Measurements from ENCODE around the gene CASK. TPM values are rescaled to one million over a fixed set of nuclear protein-coding genes. Genes with fewer than 3 reads are reported as not detected.

CASK gene
- total and polyA plus RNA-seq, 4 donors: 10.6 to 51.1 (median 26.0) TPM

GRCh38 chrX:41548411-41548810 lies 374.9 kb downstream of the CASK start:
- intact Hi-C loops (cut with DNase I): loop anchor here in 1 of 2 donors (10.0 kb wide), 1 partner anchor 94 kb away; no protein-coding TSS in a partner anchor
- WGBS, 2 donors: 69 to 70% methylated on average over 4 of the region's 4 CpGs

GRCh38 chrX:41543668-41544067 lies 379.7 kb downstream of the CASK start:
- 83 to 99% methylated on average over 4 of the region's 4 CpGs for WGBS, 2 donors
- intact Hi-C loops (cut with DNase I): loop anchor here in 1 of 2 donors (10.0 kb wide), 1 partner anchor 89 kb away; no protein-coding TSS in a partner anchor
- H3K9me3 ChIP-seq (ENCODE audit: control insufficient read depth, low read length): no peaks in the 10 kb centered on the region
- no peak overlapping the region for H3K27ac ChIP-seq (ENCODE audit: low read depth in 1 of 2, low read length in 2 of 2)
- no peaks in the 10 kb centered on the region for H3K27me3 ChIP-seq (ENCODE audit: control insufficient read depth in 1 of 2, insufficient read depth in 2 of 2, low read length in 1 of 2)
- no peaks in the 10 kb centered on the region for H3K36me3 ChIP-seq (ENCODE audit: control insufficient read depth in 1 of 2, insufficient read depth in 2 of 2, low read length in 1 of 2)
- H3K4me3 ChIP-seq (ENCODE audit: low read length in 2 of 2): no peak overlapping the region
- ATAC-seq (ENCODE audit: low FRiP score) (no peak), DNase-seq (no peak)
- H3K4me1 ChIP-seq (ENCODE audit: control insufficient read depth in 1 of 2, insufficient read depth in 2 of 2, low read length in 2 of 2): no peaks in the 10 kb centered on the region

More at GRCh38 chrX:41548411-41548810, 374.9 kb downstream of the CASK start:
- no peak for ATAC-seq (ENCODE audit: low FRiP score)
- H3K36me3 ChIP-seq (ENCODE audit: control insufficient read depth in 1 of 2, insufficient read depth in 2 of 2, low read length in 1 of 2): no peaks in the 10 kb centered on the region
- no peaks in the 10 kb centered on the region for H3K9me3 ChIP-seq (ENCODE audit: control insufficient read depth, low read length)
- no peaks in the 10 kb centered on the region for H3K27me3 ChIP-seq (ENCODE audit: control insufficient read depth in 1 of 2, insufficient read depth in 2 of 2, low read length in 1 of 2)
- DNase-seq: no peak
- no peak overlapping the region for H3K4me3 ChIP-seq (ENCODE audit: low read length in 2 of 2)
- H3K4me1 ChIP-seq (ENCODE audit: control insufficient read depth in 1 of 2, insufficient read depth in 2 of 2, low read length in 2 of 2): no peaks in the 10 kb centered on the region
- H3K27ac ChIP-seq (ENCODE audit: low read depth in 1 of 2, low read length in 2 of 2): no peak overlapping the region

- H3K4me1 ChIP-seq (ENCODE audit: control insufficient read depth in 1 of 2, insufficient read depth in 2 of 2, low read length in 2 of 2): no peaks in the 10 kb centered on the region
- intact Hi-C loops (cut with DNase I): loop anchor here in 1 of 2 donors (10.0 kb wide), 1 partner anchor 88 kb away; no protein-coding TSS in a partner anchor
- no peak for DNase-seq
- no peaks in the 10 kb centered on the region for H3K36me3 ChIP-seq (ENCODE audit: control insufficient read depth in 1 of 2, insufficient read depth in 2 of 2, low read length in 1 of 2)
- no peak for ATAC-seq (ENCODE audit: low FRiP score)
- no peak overlapping the region for H3K4me3 ChIP-seq (ENCODE audit: low read length in 2 of 2)
- WGBS, 2 donors: 76 to 88% methylated on average over 1 of the region's 1 CpG
- no peaks in the 10 kb centered on the region for H3K9me3 ChIP-seq (ENCODE audit: control insufficient read depth, low read length)
- H3K27ac ChIP-seq (ENCODE audit: low read depth in 1 of 2, low read length in 2 of 2): no peak overlapping the region
- no peaks in the 10 kb centered on the region for H3K27me3 ChIP-seq (ENCODE audit: control insufficient read depth in 1 of 2, insufficient read depth in 2 of 2, low read length in 1 of 2)
These were observed 380.3 kb downstream of the CASK start for GRCh38 chrX:41543025-41543424.

- no peak overlapping the region for H3K4me3 ChIP-seq (ENCODE audit: low read length in 2 of 2)
- H3K36me3 ChIP-seq (ENCODE audit: control insufficient read depth in 1 of 2, insufficient read depth in 2 of 2, low read length in 1 of 2): no peaks in the 10 kb centered on the region
- H3K4me1 ChIP-seq (ENCODE audit: control insufficient read depth in 1 of 2, insufficient read depth in 2 of 2, low read length in 2 of 2): no peaks in the 10 kb centered on the region
- H3K9me3 ChIP-seq (ENCODE audit: control insufficient read depth, low read length): no peaks in the 10 kb centered on the region
- H3K27me3 ChIP-seq (ENCODE audit: control insufficient read depth in 1 of 2, insufficient read depth in 2 of 2, low read length in 1 of 2): no peaks in the 10 kb centered on the region
- intact Hi-C loops (cut with DNase I): loop anchor here in 1 of 2 donors (10.0 kb wide), 1 partner anchor 88 kb away; no protein-coding TSS in a partner anchor
- DNase-seq (no peak), ATAC-seq (ENCODE audit: low FRiP score) (no peak)
- no peak overlapping the region for H3K27ac ChIP-seq (ENCODE audit: low read depth in 1 of 2, low read length in 2 of 2)
- WGBS, 2 donors: 15 to 25% methylated on average over 1 of the region's 1 CpG
These were observed 380.8 kb downstream of the CASK start for GRCh38 chrX:41542536-41542935.

- no peak for ATAC-seq (ENCODE audit: low FRiP score)
- intact Hi-C loops (cut with DNase I): loop anchor here in 1 of 2 donors (10.0 kb wide), 1 partner anchor 87 kb away; no protein-coding TSS in a partner anchor
These were observed 381.2 kb downstream of the CASK start for GRCh38 chrX:41542135-41542534.

DNA sequence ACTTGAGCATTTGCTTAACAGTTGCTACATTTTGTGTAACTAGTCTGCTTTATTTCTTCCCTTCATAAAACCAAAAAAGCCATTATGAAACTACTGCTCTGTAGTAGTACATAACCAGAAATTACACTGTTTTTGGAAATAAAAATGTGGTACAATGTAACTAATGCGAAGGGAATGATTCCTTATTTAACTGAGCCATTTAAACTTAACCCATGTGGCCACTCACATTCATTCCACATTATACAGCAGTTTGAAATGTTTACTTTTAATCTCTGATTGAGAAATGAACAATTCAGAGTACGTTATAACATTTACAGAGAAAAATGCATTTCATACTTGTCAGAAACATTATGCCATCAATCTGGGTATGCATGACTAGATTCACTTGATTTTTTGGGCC lies 382.0 kb downstream of the CASK start:
- Histone ChIP-seq H3K9me3 (ENCODE audit: control insufficient read depth, low read length) (no peaks in the 10 kb centered on the region), H3K36me3 (ENCODE audit: control insufficient read depth in 1 of 2, insufficient read depth in 2 of 2, low read length in 1 of 2) (no peaks in the 10 kb centered on the region), H3K4me3 (ENCODE audit: low read length in 2 of 2) (no peak overlapping the region), H3K4me1 (ENCODE audit: control insufficient read depth in 1 of 2, insufficient read depth in 2 of 2, low read length in 2 of 2) (no peaks in the 10 kb centered on the region), H3K27ac (ENCODE audit: low read depth in 1 of 2, low read length in 2 of 2) (no peak overlapping the region), H3K27me3 (ENCODE audit: control insufficient read depth in 1 of 2, insufficient read depth in 2 of 2, low read length in 1 of 2) (no peaks in the 10 kb centered on the region)
- intact Hi-C loops (cut with DNase I): loop anchor here in 1 of 2 donors (10.0 kb wide), 1 partner anchor 87 kb away; no protein-coding TSS in a partner anchor
- DNase-seq: no peak
- ATAC-seq (ENCODE audit: low FRiP score): no peak
- 24 to 25% methylated on average over 2 of the region's 2 CpGs for WGBS, 2 donors

More at GRCh38 chrX:41542135-41542534, 381.2 kb downstream of the CASK start:
- WGBS, 2 donors: 51 to 55% methylated on average over 4 of the region's 4 CpGs
- no peak for DNase-seq
- no peak overlapping the region for H3K27ac ChIP-seq (ENCODE audit: low read depth in 1 of 2, low read length in 2 of 2)
- H3K4me3 ChIP-seq (ENCODE audit: low read length in 2 of 2): no peak overlapping the region
- no peaks in the 10 kb centered on the region for H3K27me3 ChIP-seq (ENCODE audit: control insufficient read depth in 1 of 2, insufficient read depth in 2 of 2, low read length in 1 of 2)
- H3K4me1 ChIP-seq (ENCODE audit: control insufficient read depth in 1 of 2, insufficient read depth in 2 of 2, low read length in 2 of 2): no peaks in the 10 kb centered on the region
- no peaks in the 10 kb centered on the region for H3K9me3 ChIP-seq (ENCODE audit: control insufficient read depth, low read length)
- no peaks in the 10 kb centered on the region for H3K36me3 ChIP-seq (ENCODE audit: control insufficient read depth in 1 of 2, insufficient read depth in 2 of 2, low read length in 1 of 2)

GRCh38 chrX:41538707-41539106 lies 384.6 kb downstream of the CASK start:
- Histone ChIP-seq H3K4me1 (ENCODE audit: control insufficient read depth in 1 of 2, insufficient read depth in 2 of 2, low read length in 2 of 2) (no peaks in the 10 kb centered on the region), H3K4me3 (ENCODE audit: low read length in 2 of 2) (no peak overlapping the region), H3K27ac (ENCODE audit: low read depth in 1 of 2, low read length in 2 of 2) (no peak overlapping the region), H3K36me3 (ENCODE audit: control insufficient read depth in 1 of 2, insufficient read depth in 2 of 2, low read length in 1 of 2) (no peaks in the 10 kb centered on the region), H3K27me3 (ENCODE audit: control insufficient read depth in 1 of 2, insufficient read depth in 2 of 2, low read length in 1 of 2) (no peaks in the 10 kb centered on the region), H3K9me3 (ENCODE audit: control insufficient read depth, low read length) (no peaks in the 10 kb centered on the region)
- WGBS, 2 donors: 77 to 88% methylated on average over 4 of the region's 4 CpGs
- ATAC-seq (ENCODE audit: low FRiP score) (no peak), DNase-seq (no peak)
- intact Hi-C loops (cut with DNase I): no loop called here

DNA sequence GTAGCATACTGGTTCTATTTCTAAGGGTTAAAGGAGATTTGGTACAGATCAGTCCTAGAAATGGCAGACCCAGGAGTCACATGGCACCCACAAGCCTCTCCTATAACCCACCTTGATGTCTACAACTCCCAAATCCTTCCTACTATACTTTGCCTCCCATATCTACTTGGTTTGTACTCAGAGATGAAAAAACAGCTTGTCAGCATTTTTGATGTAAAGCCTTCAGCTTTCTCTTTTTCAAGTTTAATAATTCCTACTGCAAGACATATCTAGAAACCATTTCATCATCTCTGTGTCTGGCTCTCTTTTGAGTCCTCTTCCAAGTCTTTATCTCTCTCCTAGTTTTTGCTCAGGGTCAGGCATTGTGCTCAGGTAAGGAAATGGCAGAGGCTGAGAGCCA lies 393.3 kb downstream of the CASK start:
- ATAC-seq (ENCODE audit: low FRiP score): no peak

GRCh38 chrX:41529221-41529620 lies 394.1 kb downstream of the CASK start:
- intact Hi-C loops (cut with DNase I): no loop called here
- H3K27me3 ChIP-seq (ENCODE audit: control insufficient read depth in 1 of 2, insufficient read depth in 2 of 2, low read length in 1 of 2): no peaks in the 10 kb centered on the region
- H3K27ac ChIP-seq (ENCODE audit: low read depth in 1 of 2, low read length in 2 of 2): no peak overlapping the region
- no peaks in the 10 kb centered on the region for H3K9me3 ChIP-seq (ENCODE audit: control insufficient read depth, low read length)
- DNase-seq: no peak
- peaks cover 0 to 2% of the 10 kb centered on the region in 2 donors for H3K4me1 ChIP-seq (ENCODE audit: control insufficient read depth in 1 of 2, insufficient read depth in 2 of 2, low read length in 2 of 2)
- H3K4me3 ChIP-seq (ENCODE audit: low read length in 2 of 2): no peak overlapping the region
- no peaks in the 10 kb centered on the region for H3K36me3 ChIP-seq (ENCODE audit: control insufficient read depth in 1 of 2, insufficient read depth in 2 of 2, low read length in 1 of 2)
- ATAC-seq (ENCODE audit: low FRiP score): no peak
- WGBS, 2 donors: 84 to 96% methylated on average over 11 of the region's 11 CpGs

More for the DNA sequence above, 393.3 kb downstream of the CASK start:
- Histone ChIP-seq H3K4me3 (ENCODE audit: low read length in 2 of 2) (no peak overlapping the region), H3K4me1 (ENCODE audit: control insufficient read depth in 1 of 2, insufficient read depth in 2 of 2, low read length in 2 of 2) (no peaks in the 10 kb centered on the region), H3K27me3 (ENCODE audit: control insufficient read depth in 1 of 2, insufficient read depth in 2 of 2, low read length in 1 of 2) (no peaks in the 10 kb centered on the region), H3K36me3 (ENCODE audit: control insufficient read depth in 1 of 2, insufficient read depth in 2 of 2, low read length in 1 of 2) (no peaks in the 10 kb centered on the region), H3K9me3 (ENCODE audit: control insufficient read depth, low read length) (no peaks in the 10 kb centered on the region), H3K27ac (ENCODE audit: low read depth in 1 of 2, low read length in 2 of 2) (no peak overlapping the region)
- DNase-seq: no peak
- intact Hi-C loops (cut with DNase I): no loop called here

Data from aorta (tissue), 5 donors.